Measurements from ENCODE around the gene BRPF1. TPM values are rescaled to one million over a fixed set of nuclear protein-coding genes. Genes with fewer than 3 reads are reported as not detected.

The BRPF1 gene
- polyA plus RNA-seq, 1 of the 3 experiments (the other 2 are of a cell fraction): 13.0 TPM

GRCh38 chr3:9746330-9746729 is 14.8 kb downstream of the BRPF1 start:
- peaks cover 12 to 24% of the 10 kb centered on the region in 2 experiments for H3K4me1 ChIP-seq (ENCODE audit: control insufficient read depth in 1 of 2, insufficient read depth in 2 of 2, low read depth in 1 of 2, low read length in 1 of 2)
- peak overlapping the region; percentile 30; the same call in 1 of the 2 replicates for H3K4me2 ChIP-seq
- H3K79me2 ChIP-seq (ENCODE audit: insufficient read depth): peaks cover 21% of the 10 kb centered on the region
- H3K9me3 ChIP-seq: no peaks in the 10 kb centered on the region
- peaks cover 39% of the 10 kb centered on the region for H3F3A ChIP-seq (replicated peaks; ENCODE audit: insufficient read depth)
- no peak for DNase-seq
- H3K4me3 ChIP-seq (ENCODE audit: low read depth in 2 of 2, low read length in 1 of 2): no peak overlapping the region
- CTCF ChIA-PET: no interaction called here
- H2AFZ ChIP-seq (ENCODE audit: low read depth): no peak overlapping the region
- 38% methylated on average over 5 of the region's 5 CpGs for WGBS (ENCODE audit: low lambda C conversion rate)
- H3K27ac ChIP-seq (ENCODE audit: low read depth in 2 of 2, low read length in 1 of 2): peak overlapping the region; percentile 40 to 55; a peak in 3 of 4 replicates
- no peaks in the 10 kb centered on the region for H3K9me2 ChIP-seq
- no peaks in the 10 kb centered on the region for H3K27me3 ChIP-seq (ENCODE audit: insufficient read depth)
- POLR2A ChIA-PET: no interaction called here
- no peak overlapping the region for H3K9ac ChIP-seq
- no peaks in the 10 kb centered on the region for H4K20me1 ChIP-seq (ENCODE audit: insufficient read depth)
- peaks cover 43 to 66% of the 10 kb centered on the region in 2 experiments for H3K36me3 ChIP-seq (replicated peaks in 1 of 2; ENCODE audit: control insufficient read depth in 1 of 2, insufficient read depth in 2 of 2, low read length in 1 of 2)
- TF ChIP-seq CHD2 (IDR thresholded peaks at IDR 0.05; ENCODE audit: low read length, partially characterized antibody) (no peak), FOXM1 (IDR thresholded peaks at IDR 0.05; ENCODE audit: low read depth) (no peak), ELF1 (IDR thresholded peaks at IDR 0.05) (no peak), GATA2 (CRISPR knock-in tag; IDR thresholded peaks at IDR 0.05) (no peak), USF2 (IDR thresholded peaks at IDR 0.05; ENCODE audit: borderline replicate concordance, low read depth, low read length) (no peak), TAF1 (IDR thresholded peaks at IDR 0.05; ENCODE audit: borderline replicate concordance, low read depth, low read length) (no peak), JUND (IDR thresholded peaks at IDR 0.05) (peak; percentile 78), SMC3 (IDR thresholded peaks at IDR 0.05; ENCODE audit: low read depth, low read length) (no peak), GABPA (IDR thresholded peaks at IDR 0.05; ENCODE audit: low read depth) (no peak), IRF3 (IDR thresholded peaks at IDR 0.05; ENCODE audit: low read depth, low read length) (no peak), NRF1 (IDR thresholded peaks at IDR 0.05; ENCODE audit: low read depth, low read length) (no peak), EP300 (IDR thresholded peaks at IDR 0.05; ENCODE audit: borderline replicate concordance in 1 of 2, low read depth in 1 of 2, low read length in 1 of 2) (no peak; a peak in 1 of 4 replicates), TEAD4 (IDR thresholded peaks at IDR 0.05; ENCODE audit: borderline replicate concordance, insufficient read depth) (no peak), CTCF (IDR thresholded peaks at IDR 0.05) (no peak), MXI1 (IDR thresholded peaks at IDR 0.05; ENCODE audit: low read depth, low read length) (no peak), RAD21 (IDR thresholded peaks at IDR 0.05; ENCODE audit: low read length) (no peak), TCF12 (IDR thresholded peaks at IDR 0.05) (peak; percentile 82), EZH2phosphoT487 (IDR thresholded peaks at IDR 0.05; ENCODE audit: borderline replicate concordance, low read depth) (no peak), MEF2A (IDR thresholded peaks at IDR 0.05; ENCODE audit: borderline replicate concordance, low read depth) (no peak), USF1 (IDR thresholded peaks at IDR 0.05; ENCODE audit: borderline replicate concordance, low read depth) (no peak), RCOR1 (IDR thresholded peaks at IDR 0.05; ENCODE audit: low read length) (no peak), RXRA (IDR thresholded peaks at IDR 0.05; ENCODE audit: borderline replicate concordance, low read depth) (no peak), ZBTB33 (IDR thresholded peaks at IDR 0.05; ENCODE audit: borderline replicate concordance, low read depth) (no peak), YY1 (IDR thresholded peaks at IDR 0.05; ENCODE audit: low read depth) (no peak), SIN3A (IDR thresholded peaks at IDR 0.05; ENCODE audit: borderline replicate concordance, low read depth, low read length) (peak; percentile 52; the same call in 1 of the 2 replicates), FOXJ3 (CRISPR knock-in tag; IDR thresholded peaks at IDR 0.05) (no peak), NFIC (IDR thresholded peaks at IDR 0.05; ENCODE audit: borderline replicate concordance) (peak; percentile 88), FOSL2 (IDR thresholded peaks at IDR 0.05; ENCODE audit: borderline replicate concordance, low read depth) (peak; percentile 84)
- TF ChIP-seq, protein P1, sequence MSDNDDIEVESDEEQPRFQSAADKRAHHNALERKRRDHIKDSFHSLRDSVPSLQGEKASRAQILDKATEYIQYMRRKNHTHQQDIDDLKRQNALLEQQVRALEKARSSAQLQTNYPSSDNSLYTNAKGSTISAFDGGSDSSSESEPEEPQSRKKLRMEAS (IDR thresholded peaks at IDR 0.05; ENCODE audit: low read depth): peak; percentile 74
